Measurements from ENCODE around the gene RARS1.
A peak's percentile ranks its signal among the peaks of the same experiment; 100 is the strongest.

RARS1 gene

DNA sequence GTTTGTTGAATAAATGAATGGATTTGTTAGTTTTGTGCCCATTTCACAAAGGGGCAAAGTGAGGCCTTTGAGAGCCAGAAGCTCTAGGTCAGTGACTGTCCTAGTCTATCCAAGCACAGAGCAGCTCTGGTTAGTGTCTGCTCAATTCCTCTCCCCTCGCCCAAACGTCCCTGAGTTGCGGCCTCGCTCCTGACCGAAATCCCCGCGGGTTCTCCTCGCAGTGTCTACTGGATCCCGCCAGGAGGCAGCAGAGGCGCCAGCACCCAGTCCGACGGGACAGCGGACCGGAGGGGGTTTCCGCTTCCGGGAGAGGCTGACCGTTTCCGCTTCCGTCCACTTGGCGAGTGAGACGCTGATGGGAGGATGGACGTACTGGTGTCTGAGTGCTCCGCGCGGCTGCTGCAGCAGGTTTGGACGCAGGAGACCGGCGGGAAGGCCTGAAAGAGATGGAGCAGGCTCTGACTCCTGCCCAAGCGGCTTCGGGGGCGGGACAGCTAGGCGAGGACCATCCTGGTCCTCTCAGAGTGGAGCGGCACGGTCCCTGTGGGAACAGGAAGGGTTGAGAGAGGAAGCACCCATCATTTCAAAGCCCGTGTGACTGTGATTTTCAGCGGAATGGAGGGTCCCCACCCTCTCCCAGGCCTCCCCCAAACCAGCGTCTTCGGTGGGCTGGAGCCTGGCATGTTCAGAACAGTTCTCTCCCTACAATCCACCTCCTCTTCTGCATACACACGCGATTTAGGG, at the start of gene RARS1:
TSS of gene RARS1 (plus strand) at position 336 of the 744 bp plus-strand sequence. CDS start at position 364, 28 bp downstream.
- DNase-seq (ENCODE audit: low read depth in 2 of 2, low spot score in 1 of 2): peak; percentile 76

DNA sequence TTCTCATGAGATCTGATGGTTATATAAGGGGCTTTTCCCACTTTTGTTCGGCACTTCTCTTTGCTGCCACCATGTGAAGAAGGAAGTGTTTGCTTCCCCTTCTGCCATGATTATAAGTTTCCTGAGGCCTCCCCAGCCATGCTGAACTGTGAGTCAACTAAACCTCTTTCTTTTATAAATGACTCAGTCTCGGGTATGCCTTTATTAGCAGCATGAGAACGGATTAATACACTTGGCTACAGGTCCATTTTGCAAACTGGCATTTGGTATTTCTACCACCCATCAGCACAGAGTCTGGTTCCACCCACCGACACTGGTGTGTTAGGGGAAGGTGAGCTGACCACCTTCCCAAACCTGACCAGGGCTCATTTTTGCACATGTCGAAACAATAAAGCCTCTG, 47.9 kb upstream of the RARS1 start:
- no peak for DNase-seq (ENCODE audit: low read depth in 2 of 2, low spot score in 1 of 2)

GRCh38 chr5:168443533-168443932, 42.7 kb upstream of the RARS1 start:
- no peak for DNase-seq (ENCODE audit: low read depth in 2 of 2, low spot score in 1 of 2)

DNA sequence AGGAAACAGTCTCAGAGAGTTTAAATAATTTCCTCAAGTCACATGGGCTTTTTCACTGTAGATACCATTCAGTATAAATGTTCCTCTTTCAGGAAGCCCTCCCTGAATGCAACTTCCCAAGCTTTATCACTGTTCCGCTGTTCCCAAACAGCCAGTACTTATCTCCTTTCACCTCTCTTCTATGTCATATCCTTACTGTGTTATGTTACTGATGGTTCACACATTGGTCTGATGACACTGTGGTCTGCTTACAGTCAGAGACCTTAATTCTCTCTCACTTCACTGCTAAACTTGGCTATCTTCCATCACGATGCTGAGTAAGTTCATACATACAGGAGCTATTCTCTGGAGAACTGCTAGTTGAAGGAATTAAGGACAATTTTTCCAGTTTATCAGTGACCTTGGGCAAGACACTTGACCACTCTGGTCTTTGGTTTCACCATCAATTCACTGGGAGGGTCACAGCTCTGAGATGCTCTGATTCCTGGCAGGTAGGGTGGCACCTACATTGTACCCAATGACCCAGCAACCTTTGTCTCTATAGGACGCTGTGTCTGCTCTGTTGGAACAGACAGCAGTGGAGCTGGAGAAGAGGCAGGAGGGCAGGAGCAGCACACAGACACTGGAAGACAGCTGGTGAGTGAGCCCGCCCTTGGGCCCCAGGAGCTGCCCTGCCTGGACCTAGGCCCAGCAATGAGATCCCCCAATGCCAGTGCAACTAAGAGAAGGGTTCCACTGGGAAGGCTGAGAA, 42.1 kb upstream of the RARS1 start:
- DNase-seq (ENCODE audit: low read depth in 2 of 2, low spot score in 1 of 2): no peak

DNA sequence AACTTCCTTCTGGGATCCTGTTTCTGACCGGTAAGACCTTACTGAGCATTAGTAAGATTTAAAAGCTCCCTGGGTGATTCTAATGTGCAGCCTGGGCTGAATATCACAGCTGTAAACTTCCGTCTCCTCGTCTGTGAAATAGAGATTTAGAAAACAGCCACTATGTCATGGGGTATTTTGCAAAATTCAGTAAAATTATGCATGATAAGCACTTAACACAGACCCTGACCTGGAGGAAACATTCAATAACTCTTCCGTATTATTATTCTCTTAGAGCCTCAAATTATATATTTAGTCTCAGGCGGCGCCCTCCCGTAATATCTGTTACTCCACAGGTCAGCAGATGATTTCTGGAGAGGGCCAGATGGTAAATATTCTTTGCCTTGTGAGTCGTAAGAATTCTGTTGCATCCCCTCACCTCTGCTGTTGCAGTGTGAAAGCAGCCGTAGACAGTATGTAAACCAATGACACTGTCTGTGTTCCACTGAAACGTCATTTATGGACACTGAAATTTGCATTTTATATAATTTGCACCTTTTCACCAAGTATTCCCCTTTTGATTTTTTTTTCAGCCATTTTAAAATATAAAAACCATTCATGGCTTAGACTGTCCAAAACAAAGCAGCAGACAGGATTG, 39.2 kb upstream of the RARS1 start:
- DNase-seq (ENCODE audit: low read depth in 2 of 2, low spot score in 1 of 2): no peak

DNA sequence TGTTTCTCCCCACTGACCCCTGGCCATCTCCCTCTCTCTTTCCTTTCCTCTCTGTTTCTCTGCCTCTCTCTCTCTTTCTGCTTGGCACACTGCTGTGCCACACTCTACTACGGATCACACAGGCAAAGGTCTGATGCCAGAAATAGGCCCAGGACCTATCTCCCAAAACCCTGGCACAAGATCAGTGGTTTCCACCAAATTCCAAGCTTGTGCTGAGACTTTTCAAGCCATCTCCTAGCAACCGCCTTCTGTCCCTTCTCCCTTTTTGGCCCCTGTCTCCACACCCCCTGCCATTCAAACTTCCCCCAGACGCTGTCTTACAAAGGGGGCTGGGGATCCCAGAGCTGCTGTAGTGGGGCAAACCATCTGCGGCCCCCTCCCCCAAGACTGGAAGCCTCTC, 38.5 kb upstream of the RARS1 start:
- DNase-seq (ENCODE audit: low read depth in 2 of 2, low spot score in 1 of 2): no peak

DNA sequence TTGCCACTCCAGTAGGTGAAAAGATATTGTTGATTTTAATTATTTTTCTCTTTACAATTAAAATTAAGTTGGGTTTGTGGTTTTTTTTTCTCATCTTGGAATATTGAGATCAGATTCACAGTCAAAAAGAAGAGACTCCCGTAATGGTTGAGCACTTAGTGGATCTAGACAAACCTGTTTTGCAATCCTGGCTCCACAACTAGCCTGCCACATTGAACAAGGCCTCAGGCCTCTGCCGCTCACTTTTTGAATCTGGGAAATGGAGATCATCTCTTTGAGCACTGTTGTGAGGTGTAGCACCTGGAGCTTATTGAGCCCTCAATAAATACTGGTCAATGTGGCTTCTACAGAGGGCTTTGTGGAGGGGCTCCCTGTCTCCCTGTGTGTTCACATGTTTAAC, 37.1 kb upstream of the RARS1 start:
- DNase-seq (ENCODE audit: low read depth in 2 of 2, low spot score in 1 of 2): no peak

- DNase-seq (ENCODE audit: low read depth in 2 of 2, low spot score in 1 of 2): no peak
These were observed 34.7 kb upstream of the RARS1 start for GRCh38 chr5:168451565-168451964.

DNA sequence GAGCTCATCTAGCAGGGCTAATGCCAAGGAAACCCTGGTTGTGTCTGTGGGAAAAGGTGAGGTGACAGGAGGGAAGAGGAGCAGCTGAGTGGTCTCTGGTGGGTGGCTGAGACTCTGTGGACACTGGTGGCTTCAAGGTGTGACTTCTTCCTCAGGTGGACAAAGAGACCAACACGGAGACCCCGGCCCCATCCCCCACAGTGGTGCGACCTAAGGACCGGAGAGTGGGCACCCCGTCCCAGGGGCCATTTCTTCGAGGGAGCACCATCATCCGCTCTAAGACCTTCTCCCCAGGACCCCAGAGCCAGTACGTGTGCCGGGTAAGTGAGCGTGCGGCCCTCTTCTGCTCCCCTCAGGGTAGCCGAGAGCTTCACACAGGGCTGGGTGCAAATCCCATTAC, 31.1 kb upstream of the RARS1 start:
- no peak for DNase-seq (ENCODE audit: low read depth in 2 of 2, low spot score in 1 of 2)

DNA sequence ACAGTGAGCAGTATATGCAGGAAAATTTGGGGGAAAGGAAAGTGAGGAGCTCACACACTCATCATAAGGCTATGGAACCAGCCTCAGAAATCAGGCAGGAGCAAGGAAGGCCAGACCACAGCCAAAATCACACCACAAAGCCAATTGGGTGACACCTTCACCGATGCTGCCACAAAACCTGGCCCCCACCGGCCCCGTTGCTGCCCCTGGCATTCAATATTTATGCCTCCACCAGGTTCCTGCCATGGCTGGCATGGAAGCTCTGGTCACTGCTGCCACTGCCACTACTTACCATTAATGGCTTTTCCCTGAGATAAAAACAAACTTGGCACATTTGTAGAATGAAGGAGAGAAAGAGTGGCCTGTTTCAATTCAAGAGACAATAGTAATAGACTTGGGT, 28.7 kb upstream of the RARS1 start:
- DNase-seq (ENCODE audit: low read depth in 2 of 2, low spot score in 1 of 2): no peak

DNA sequence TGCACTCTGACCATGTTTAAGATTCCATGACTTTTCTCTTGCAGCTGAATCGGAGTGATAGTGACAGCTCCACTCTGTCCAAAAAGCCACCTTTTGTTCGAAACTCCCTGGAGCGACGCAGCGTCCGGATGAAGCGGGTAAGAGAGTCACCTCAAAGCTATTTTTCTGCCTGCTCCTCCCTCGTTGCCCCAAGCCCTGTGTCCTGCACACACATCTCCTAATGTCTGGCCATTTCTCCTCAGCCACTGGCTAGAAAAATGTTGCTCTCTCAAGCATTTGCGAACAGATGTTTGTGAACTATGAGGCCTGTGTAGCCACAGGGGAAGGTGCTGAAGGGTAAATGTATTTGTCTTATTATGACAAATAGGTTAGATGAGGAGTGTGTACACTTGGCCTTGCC, 25.7 kb upstream of the RARS1 start:
- DNase-seq (ENCODE audit: low read depth in 2 of 2, low spot score in 1 of 2): no peak

GRCh38 chr5:168463081-168463480, 23.2 kb upstream of the RARS1 start:
- DNase-seq (ENCODE audit: low read depth in 2 of 2, low spot score in 1 of 2): no peak

- DNase-seq (ENCODE audit: low read depth in 2 of 2, low spot score in 1 of 2): no peak
These were observed 22.1 kb upstream of the RARS1 start for GRCh38 chr5:168464214-168464613.

DNA sequence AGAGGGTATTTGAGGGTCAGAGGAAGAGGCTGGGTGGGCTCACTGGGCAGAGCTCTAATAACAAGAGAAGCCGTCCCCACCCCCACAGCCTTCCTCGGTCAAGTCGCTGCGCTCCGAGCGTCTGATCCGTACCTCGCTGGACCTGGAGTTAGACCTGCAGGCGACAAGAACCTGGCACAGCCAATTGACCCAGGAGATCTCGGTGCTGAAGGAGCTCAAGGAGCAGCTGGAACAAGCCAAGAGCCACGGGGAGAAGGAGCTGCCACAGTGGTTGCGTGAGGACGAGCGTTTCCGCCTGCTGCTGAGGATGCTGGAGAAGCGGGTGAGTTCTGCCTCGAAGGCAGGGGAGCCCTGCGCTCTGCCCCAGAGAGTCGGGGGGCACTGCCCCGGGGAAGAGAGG, 21.6 kb upstream of the RARS1 start:
- DNase-seq (ENCODE audit: low read depth in 2 of 2, low spot score in 1 of 2): no peak

GRCh38 chr5:168467755-168468330, 18.4 kb upstream of the RARS1 start:
- DNase-seq (ENCODE audit: low read depth in 2 of 2, low spot score in 1 of 2): no peak

DNA sequence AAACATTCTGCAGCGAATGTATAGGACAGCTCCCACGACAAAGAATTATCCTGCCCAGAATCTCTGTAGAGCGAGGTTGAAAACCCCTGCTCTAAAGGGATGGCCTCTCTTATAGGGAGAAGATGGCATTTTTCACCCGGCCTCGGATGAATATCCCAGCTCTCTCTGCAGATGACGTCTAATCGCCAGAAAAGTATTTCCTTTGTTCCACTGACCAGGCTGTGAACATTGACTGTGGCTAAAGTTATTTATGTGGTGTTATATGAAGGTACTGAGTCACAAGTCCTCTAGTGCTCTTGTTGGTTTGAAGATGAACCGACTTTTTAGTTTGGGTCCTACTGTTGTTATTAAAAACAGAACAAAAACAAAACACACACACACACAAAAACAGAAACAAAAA, 17.4 kb upstream of the RARS1 start:
- no peak for DNase-seq (ENCODE audit: low read depth in 2 of 2, low spot score in 1 of 2)

DNA sequence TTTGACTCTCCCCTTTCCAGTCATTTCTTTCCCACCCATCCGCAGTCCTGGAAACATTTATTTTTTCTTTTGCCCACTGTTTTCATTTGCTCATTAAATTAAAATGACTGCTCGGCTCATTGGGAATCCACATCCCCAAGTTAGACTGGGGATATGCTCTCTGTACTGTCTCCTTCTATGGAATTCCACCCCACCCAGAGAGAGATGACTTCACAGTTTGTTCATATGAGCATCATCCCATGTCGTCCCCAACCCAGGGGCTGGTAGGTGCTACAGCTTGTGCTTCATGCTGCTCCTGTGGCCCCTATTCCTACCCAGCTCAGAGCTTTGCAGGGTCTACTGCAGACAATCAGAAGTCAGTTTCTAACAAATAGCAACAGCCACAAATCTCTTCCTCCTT, 16.5 kb upstream of the RARS1 start:
- DNase-seq (ENCODE audit: low read depth in 2 of 2, low spot score in 1 of 2): no peak

DNA sequence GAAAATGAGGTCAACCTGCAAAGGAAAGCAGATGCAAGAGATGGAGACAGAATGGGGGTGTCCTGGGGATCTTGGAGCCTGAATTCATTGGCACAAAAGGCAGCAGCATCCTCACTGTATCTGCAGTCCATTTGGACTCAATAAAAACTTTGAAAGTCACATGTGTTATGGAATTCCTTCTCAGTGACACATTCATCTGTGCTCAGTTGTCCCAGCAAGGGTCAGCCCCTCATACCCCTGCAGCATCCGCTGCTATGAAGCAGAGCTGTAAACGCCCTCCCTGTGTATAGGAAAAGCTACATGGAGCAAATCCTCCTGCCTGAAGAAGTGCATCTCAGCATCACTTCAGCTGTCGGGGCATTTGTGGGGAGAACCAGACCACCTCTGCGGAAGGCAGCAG, 14.5 kb upstream of the RARS1 start:
- DNase-seq (ENCODE audit: low read depth in 2 of 2, low spot score in 1 of 2): no peak

DNA sequence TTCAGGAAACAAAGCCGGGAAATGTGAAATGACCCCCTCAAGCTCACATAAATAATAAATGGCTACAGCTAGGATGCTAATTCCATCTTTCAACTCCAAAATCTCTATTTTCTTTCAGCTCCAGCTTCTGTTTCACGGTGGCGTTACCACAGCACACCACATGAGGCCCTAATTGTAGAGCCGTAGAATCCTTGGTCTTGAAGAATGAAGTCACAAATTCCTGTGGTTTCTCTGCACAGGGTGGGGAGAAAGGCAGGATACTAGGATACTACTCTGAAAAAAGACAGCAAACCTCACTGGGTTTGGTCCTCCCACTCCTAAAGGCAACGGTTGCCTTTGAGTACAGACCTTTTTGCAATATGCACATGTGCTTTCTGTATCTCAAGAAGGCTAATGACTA, 13.9 kb upstream of the RARS1 start:
- DNase-seq (ENCODE audit: low read depth in 2 of 2, low spot score in 1 of 2): no peak

GRCh38 chr5:168474319-168474718, 12.0 kb upstream of the RARS1 start:
- no peak for DNase-seq (ENCODE audit: low read depth in 2 of 2, low spot score in 1 of 2)

DNA sequence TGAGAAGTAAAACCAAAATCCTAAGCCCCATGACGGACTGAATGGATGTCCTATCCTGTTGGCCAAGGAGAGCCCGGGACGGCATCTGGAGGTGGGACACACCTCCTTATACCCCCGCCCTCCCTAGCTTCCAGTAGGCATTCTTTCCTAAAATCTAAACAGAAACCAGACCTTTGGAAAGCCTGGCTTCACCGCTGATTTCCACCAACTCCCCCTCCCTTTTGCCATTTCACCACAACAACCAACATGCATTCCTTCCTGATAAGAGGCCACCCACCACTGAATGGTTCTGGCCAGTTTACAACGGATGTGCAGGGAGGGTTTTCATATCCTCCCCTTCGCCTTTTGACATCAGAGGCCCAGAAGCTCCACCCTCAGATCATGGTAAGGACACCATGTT, 9.2 kb upstream of the RARS1 start:
- DNase-seq (ENCODE audit: low read depth in 2 of 2, low spot score in 1 of 2): no peak

DNA sequence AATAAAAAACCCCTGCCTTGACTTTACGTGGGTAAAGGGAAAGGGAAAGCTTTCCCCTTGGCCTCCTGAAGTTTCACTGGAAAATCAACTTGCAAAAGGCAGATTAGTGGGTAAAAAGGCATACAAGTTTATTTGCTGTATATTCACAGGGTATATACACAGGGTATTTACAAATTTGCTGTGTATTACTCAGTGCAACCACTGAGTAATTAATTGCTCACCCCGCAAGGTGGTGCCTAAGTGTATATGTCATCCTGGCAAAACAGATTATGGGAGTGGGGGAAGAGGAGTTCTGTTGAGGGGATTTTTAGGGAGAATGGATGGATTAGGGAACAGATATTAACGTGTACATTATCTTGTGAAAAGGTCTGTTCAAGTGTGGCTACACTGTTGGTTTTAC, 7.1 kb upstream of the RARS1 start:
- no peak for DNase-seq (ENCODE audit: low read depth in 2 of 2, low spot score in 1 of 2)
